ENCODE data around the gene ELAVL1.
"Not testable (repeated sequence)": the region's sequence is repeated elsewhere in the genome, so short reads cannot be mapped to it uniquely, and the experiment has no call there.

ELAVL1 gene

GRCh38 chr19:7968008-7968795 lies 37.2 kb downstream of the ELAVL1 start:
- no peak for DNase-seq (ENCODE audit: low read depth)

- no peak for DNase-seq (ENCODE audit: low read depth)
These were observed 39.3 kb downstream of the ELAVL1 start for GRCh38 chr19:7965921-7966665.

GRCh38 chr19:7965259-7965841 lies 40.1 kb downstream of the ELAVL1 start:
- no peak for DNase-seq (ENCODE audit: low read depth)

- no peak for DNase-seq (ENCODE audit: low read depth)
These were observed 41.9 kb downstream of the ELAVL1 start for GRCh38 chr19:7963566-7963965.

GRCh38 chr19:7962644-7963268 lies 42.7 kb downstream of the ELAVL1 start:
- no peak for DNase-seq (ENCODE audit: low read depth)

- DNase-seq (ENCODE audit: low read depth): no peak
These were observed 43.4 kb downstream of the ELAVL1 start for GRCh38 chr19:7961920-7962626.

- DNase-seq (ENCODE audit: low read depth): not testable (repeated sequence)
These were observed 44.4 kb downstream of the ELAVL1 start for GRCh38 chr19:7961082-7961481.

GRCh38 chr19:7959211-7959610 lies 46.2 kb downstream of the ELAVL1 start:
- DNase-seq (ENCODE audit: low read depth): no peak

- DNase-seq (ENCODE audit: low read depth): no peak
These were observed 49.7 kb downstream of the ELAVL1 start for GRCh38 chr19:7955696-7956095.

- DNase-seq (ENCODE audit: low read depth): no peak
These were observed 51.9 kb downstream of the ELAVL1 start for GRCh38 chr19:7953576-7953975.

GRCh38 chr19:7953060-7953459 lies 52.4 kb downstream of the ELAVL1 start:
- no peak for DNase-seq (ENCODE audit: low read depth)

- DNase-seq (ENCODE audit: low read depth): no peak
These were observed 57.5 kb downstream of the ELAVL1 start for GRCh38 chr19:7947939-7948338.

- peak; percentile 73 for DNase-seq (ENCODE audit: low read depth)
These were observed 61.2 kb downstream of the ELAVL1 start for GRCh38 chr19:7944177-7944761.

GRCh38 chr19:7943444-7944176 lies 61.8 kb downstream of the ELAVL1 start, which contains the start of gene TIMM44:
Gene TIMM44 (minus strand): TSS chr19:7943666. CDS start chr19:7943651, 15 bp downstream.
- peak; percentile 98 for DNase-seq (ENCODE audit: low read depth)

GRCh38 chr19:7942981-7943443 lies 62.4 kb downstream of the ELAVL1 start:
- no peak for DNase-seq (ENCODE audit: low read depth)

- DNase-seq (ENCODE audit: low read depth): no peak
These were observed 63.4 kb downstream of the ELAVL1 start for GRCh38 chr19:7941895-7942596.

- no peak for DNase-seq (ENCODE audit: low read depth)
These were observed 64.6 kb downstream of the ELAVL1 start for GRCh38 chr19:7940841-7941240.

- DNase-seq (ENCODE audit: low read depth): no peak
These were observed 70.7 kb downstream of the ELAVL1 start for GRCh38 chr19:7934766-7935165.

- no peak for DNase-seq (ENCODE audit: low read depth)
These were observed 71.4 kb downstream of the ELAVL1 start for GRCh38 chr19:7933828-7934725.
